ENCODE measurements around the gene ZNF516.

GRCh38 chr18:76405280-76405679 is 89.8 kb downstream of the ZNF516 start:
- TF ChIP-seq, protein P1, sequence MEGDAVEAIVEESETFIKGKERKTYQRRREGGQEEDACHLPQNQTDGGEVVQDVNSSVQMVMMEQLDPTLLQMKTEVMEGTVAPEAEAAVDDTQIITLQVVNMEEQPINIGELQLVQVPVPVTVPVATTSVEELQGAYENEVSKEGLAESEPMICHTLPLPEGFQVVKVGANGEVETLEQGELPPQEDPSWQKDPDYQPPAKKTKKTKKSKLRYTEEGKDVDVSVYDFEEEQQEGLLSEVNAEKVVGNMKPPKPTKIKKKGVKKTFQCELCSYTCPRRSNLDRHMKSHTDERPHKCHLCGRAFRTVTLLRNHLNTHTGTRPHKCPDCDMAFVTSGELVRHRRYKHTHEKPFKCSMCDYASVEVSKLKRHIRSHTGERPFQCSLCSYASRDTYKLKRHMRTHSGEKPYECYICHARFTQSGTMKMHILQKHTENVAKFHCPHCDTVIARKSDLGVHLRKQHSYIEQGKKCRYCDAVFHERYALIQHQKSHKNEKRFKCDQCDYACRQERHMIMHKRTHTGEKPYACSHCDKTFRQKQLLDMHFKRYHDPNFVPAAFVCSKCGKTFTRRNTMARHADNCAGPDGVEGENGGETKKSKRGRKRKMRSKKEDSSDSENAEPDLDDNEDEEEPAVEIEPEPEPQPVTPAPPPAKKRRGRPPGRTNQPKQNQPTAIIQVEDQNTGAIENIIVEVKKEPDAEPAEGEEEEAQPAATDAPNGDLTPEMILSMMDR (IDR thresholded peaks at IDR 0.05): no peak
- no peak for TF ChIP-seq POLR2A (IDR thresholded peaks at IDR 0.05)
